GM18511 (cell line): Measurements from ENCODE around the gene ANGPTL4.
"Not testable (repeated sequence)": the region's sequence is repeated elsewhere in the genome, so short reads cannot be mapped to it uniquely, and the experiment has no call there.

Experiments
- ATAC-seq: cut with Tn5 transposase; IDR thresholded peaks from one replicate; pipeline ENCODE4 v1.9.1; 2021; ENCODE audit warnings: mild to moderate bottlenecking, moderate library complexity; ENCODE audit not compliant: unreplicated experiment

ANGPTL4 gene

DNA sequence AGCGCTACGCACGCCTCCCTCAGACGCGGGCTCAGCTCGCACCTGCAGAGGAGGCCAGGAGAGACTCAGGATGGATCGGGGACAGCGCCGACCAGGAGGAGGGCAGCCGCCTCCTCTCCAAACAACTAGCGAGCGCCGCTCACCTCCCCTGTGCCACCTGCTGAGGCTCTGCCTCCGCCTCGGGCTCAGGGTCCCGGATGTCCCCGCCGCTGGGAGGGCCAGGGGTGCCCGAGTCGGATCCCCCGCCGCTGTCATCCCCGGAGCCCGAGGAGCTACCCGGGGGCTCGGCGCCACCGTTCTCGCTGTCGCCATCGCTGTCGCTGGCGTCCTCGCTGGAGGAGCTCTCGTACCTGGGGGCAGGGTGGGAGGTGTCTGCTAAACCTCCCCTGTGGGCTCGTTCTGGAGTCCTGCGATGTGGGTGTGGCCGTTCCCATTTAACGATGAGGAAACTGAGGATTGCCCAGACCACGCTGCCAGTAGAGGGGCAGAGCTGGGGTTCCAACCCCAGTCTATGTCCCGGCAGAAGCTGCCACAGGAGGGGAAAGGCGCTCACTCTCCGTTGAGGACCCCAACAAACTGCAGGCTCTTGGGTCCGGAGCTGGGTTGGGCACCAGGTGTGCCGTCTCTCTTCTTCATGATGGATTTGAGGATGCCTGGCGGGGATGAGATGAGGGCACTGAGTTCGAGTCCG is 30.0 kb upstream of the ANGPTL4 start:
- no peak for ATAC-seq

DNA sequence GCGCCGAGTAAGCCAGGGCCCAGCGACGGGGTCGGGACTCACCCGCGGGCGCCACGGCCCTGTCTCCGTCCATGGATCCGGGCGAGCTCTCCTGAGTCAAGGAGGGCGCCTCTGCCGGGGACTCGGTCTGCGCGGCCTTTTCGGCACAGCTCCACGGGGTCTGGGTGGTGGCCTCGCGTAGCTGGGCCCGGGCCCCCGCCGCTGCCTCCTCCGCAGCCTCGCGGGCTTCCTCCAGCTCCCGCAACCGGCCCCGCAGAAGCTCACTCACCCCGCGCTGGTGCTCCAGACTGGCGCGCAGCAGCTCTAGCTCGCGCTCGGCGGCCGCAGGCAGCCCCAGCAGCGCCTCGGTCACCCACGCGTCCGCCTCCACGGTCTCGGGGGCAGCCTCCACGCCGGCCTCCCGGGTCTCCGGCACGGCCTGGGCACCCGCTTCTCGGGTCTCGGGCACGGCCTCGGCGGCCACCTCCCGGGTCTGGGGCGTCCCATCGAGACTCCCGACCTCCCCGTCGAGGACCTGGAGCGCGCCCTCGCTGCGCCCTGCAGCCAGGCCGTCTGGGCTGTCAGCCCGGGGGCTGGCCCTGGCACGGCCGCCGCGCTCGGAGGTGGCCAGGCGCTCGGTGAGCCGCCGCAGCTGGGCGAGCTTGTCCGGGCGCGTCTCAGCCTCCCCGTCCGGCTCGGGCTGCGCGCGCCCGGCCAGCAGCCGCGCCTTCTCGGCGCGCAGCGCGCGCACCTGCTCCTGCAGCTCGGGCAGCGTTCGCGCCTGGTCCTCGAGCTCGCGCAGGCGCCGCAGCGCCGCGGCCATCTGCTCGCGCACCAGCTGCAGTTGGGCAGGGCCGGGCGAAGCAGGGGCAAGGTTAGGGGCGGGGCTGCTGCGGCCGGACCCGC is 29.3 kb upstream of the ANGPTL4 start:
- ATAC-seq: peak; percentile 61

DNA sequence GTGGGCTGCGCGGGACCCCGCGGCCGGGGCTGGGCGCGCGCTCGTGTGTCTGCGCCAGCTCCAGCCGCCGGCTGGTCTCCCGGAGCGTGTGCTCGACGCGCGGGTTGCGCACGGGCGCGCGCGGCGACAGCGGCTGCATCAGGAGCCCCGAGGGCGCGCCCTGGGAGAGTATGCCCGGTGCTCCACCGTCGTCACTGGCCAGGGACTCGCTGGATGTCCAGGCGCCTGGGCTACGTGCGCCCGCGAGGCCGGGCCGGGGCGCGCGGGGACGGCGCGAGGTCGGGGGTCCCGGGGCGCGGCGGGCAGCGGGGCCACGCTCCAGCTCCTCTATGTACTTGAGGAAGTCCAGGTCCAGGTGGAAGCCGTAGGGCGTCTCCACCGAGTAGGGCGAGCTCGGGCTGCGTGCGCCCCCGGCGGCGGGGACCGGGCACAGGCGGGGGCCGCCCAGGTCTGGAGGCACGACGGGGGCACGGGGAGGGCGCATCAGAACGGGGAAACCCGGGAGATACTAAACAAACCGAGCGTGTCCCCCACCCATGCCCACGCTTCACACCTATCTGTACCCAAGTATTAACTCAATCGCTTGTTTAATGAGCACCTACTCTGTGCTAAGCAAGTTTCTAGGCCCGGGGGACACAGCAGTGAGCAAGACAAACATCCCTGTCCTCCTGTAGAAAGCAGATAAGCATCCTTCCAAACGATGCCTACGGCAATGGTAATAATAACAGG is 28.4 kb upstream of the ANGPTL4 start:
- ATAC-seq: peak; percentile 68

DNA sequence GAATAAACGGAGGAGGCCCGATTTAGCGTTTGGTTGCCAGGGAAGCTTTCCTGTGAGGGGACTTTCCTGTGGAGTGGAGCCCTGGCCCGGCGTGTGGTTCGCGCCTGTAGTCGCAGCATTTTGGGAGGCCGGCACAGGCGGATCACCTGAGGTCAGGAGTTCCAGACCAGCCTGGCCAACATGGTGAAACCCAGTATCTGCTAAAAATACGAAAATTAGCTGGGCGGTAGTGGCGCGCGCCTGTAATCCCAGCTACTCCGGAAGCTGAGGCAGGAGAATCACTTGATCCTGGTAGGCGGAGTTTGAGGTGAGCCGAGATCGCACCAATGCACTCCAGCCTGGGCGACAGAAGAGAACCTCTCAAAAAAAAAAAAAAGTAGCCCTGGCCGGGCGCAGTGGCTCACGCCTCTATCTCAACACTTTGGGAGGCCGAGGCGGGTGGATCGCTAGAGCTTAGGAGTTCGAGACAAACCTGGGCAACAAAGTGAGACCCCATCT is 27.8 kb upstream of the ANGPTL4 start:
- ATAC-seq: peak; percentile 12

DNA sequence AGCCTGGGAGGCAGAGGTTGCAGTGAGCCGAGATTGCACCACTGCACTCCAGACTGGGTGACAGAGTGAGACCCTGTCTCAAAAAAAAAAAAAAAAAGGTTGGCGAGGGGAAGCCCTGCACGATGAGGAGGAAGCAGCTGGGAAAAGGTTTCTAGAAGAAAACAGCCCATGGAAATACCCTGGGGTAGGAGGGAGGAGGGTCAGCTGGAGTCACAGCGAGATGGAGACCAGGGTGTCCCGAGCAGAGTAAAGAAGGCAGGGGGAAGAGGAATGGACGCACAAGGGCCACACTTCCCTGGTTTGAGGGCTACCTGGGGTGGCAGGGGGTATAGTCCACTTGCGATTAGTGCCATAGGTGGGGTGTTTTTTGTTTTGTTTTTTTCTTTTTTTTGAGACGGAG is 27.3 kb upstream of the ANGPTL4 start:
- no peak for ATAC-seq

DNA sequence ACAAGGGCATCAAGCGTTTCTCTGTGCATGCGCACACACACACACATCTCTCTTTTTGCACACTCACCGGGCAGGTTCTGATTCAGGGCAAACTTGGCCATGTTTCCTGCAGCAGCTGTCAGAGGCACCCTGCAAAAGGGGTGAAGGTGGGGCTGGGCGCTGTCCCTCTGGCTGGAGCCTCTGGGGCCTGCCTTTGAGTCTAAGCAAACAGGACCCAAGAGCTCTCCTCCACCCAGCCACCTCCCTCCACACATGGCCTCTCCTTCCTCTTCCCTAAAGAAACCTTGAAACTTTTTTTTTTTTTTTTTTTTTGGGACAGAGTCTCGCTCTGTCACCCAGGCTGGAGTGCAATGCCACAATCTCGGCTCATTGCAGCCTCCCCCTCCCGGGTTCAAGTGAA is 26.2 kb upstream of the ANGPTL4 start:
- no peak for ATAC-seq

DNA sequence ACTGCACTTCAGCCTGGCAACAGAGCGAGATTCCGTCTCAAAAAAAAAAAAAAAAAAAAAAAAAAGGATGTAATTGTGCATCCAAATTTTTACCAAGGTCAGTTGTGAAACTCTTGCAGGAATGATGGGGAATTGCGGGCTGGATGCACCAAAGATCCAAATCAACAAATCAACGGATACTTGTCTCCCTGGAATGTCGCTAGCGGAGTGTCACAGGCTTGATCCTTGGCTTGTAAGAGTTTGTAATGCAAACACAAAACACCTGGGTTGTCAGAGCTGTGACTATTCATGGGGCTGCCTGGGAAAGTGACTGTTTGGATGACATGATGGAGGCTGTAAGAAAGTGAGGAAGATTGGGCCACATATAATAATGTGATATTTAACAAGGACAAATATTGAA is 25.1 kb upstream of the ANGPTL4 start:
- ATAC-seq: no peak

DNA sequence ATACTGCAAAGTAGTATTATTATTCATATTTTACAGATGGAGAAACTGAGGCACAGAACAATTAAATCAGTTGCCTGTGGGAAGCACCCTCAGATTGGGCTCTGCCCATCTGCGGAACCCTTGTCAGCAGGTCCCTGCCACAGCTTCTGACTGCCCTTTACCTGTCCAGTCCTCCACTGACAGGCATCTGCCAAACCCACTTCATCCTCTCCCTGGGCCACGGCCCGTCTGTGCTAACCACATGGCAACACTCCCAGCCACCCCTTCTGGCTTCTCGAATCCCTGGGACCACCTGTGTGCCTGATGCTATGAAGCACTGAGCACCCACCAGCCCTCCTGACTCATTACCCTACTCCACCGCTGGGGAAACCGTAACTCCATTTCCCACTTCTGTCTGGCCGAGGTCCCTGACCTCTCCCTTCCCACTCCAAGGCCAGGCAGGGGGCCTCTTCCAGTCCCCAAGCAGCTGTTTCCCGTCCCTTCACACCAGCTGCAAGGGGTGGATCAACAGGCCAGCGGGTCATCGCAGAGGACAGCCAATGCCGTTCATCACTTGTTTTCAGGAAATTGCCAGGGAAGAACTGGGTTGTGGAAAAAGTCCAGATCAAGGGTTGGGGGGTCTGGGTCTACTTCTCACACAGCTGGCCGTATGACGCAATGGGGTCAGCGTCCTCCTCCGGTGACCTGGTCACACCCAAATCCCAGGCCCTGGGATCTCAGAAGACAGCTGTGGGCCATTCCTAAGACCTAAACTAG is 23.4 kb upstream of the ANGPTL4 start:
- ATAC-seq: no peak

DNA sequence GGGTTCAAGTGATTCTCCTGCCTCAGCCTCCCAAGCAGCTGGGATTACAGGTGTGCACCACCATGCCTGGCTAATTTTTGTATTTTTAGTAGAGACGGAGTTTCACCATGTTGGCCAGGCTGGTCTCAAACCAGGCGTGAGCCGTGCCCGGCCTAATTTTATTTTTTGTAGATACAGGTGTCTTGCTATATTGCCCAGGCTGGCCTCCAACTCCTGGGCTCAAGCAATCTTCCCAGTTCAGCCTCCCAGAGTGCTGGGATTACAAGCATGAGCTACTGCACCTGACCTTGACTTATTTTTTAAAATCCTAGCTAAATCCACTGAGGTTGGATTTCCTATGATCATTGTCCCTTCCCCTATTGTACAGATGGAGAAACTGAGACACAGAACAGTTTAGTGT is 22.5 kb upstream of the ANGPTL4 start:
- not testable (repeated sequence) for ATAC-seq

DNA sequence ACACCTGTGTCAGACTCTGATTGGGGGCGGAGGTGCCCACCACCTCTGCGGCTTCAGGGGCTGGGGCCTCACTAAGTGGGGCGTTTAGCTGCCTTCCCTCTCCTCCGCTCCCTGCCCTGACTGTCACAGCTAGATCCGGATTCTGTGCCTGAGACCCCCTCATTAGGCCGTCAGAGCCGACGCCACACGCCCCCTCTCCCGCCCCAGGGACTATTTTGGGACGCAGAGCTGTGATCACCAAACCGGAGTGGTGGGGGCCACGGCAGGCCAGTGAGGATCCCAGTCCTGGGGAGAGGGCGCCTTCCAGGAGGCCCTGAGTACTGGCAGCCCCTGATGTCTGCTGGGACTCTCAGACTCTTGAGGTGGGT is 21.7 kb upstream of the ANGPTL4 start:
- no peak for ATAC-seq

DNA sequence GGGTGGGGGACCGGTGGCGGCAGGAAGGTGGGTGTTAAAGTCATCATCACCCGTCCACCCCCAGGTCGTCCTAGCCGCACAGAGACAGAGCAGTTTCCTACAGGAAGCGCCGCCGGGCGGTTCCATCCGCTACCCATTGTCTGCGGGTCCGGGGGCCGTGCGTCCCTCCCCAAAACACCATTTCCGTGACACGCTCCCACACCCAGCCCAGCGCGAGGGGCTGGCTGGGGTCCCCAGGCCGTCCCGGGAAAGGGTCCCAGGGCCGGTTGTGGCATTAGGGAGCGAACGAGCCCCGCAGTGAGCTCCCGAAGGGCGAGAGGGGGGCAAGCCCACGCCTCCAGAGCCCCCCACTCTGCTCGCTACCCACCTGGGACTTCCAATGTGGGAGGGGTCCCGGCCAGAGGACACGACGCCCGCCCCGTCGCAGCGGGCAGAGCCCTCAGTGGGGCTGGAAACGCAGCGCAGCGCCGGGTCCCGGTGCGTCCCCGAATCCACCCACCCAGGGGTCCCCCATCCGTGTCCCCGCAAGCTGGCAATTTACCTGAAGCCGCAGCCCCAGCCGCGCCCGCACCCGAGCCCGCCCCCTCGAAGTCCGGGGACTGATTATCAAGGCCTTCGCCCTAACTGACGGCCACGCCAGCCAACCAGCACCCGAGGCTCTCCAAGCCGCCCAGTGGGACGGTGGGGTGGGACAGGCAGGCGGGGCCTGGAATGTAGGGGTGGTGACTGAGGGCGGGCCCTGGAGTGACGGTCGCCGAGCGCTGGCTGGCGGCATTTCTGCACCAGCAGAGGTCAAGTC is 21.1 kb upstream of the ANGPTL4 start, which contains the start of gene KANK3:
Gene KANK3 (minus strand): TSS at position 579 of the 799 bp plus-strand sequence. CDS start 5,434 bp downstream, outside the sequence.
- peak; percentile 95 for ATAC-seq

DNA sequence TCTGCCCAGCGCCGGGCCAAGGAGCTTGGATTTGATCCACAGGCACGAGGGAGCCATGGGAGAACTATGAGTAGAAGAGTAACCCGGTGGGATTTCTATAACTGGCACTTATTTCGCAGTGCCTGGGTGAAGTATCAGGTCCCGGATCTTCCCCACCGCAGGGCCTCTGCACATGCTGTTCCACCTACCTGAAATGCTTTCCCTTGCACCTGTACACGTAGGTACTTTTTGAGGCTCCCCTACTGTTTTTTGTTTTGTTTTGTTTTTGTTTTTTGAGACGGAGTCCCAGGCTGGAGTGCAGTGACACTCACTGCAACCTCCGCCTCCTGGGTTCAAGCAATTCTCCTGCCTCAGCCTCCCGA is 20.5 kb upstream of the ANGPTL4 start:
- no peak for ATAC-seq

DNA sequence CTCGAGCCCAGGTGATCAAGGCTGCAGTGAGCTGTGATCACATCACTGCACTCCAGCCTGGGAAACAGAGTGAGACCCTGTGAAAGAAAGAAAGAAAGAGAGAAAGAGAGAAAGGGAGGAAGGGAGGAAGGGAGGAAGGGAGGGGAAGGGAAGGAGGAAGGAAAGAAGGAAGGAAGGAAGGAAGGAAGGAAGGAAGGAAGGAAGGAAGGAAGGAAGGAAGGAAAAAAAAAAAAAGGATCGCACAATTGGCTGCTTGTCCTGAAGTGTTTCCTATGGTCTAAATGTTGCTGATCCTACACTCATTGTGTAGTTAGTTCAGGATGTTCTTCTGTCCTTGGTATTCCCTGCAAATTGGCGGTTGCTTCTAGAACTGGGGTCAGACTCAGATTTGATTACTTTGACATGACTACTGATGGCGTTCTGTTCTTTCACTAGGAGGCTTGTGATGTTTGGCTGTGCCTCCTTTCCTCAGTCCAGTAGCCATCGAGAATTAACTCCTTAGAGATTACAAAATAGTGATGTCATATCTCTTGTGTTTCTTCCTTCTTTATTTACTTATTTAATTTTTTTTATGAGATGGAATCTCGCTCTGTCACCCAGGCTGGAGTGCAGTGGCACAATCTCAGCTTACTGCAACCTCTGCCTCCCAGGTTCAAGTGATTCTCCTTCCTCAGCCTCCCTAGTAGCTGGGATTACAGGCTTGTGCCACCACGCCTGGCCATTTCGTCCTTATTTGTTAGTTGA is 14.2 kb upstream of the ANGPTL4 start:
- not testable (repeated sequence) for ATAC-seq

DNA sequence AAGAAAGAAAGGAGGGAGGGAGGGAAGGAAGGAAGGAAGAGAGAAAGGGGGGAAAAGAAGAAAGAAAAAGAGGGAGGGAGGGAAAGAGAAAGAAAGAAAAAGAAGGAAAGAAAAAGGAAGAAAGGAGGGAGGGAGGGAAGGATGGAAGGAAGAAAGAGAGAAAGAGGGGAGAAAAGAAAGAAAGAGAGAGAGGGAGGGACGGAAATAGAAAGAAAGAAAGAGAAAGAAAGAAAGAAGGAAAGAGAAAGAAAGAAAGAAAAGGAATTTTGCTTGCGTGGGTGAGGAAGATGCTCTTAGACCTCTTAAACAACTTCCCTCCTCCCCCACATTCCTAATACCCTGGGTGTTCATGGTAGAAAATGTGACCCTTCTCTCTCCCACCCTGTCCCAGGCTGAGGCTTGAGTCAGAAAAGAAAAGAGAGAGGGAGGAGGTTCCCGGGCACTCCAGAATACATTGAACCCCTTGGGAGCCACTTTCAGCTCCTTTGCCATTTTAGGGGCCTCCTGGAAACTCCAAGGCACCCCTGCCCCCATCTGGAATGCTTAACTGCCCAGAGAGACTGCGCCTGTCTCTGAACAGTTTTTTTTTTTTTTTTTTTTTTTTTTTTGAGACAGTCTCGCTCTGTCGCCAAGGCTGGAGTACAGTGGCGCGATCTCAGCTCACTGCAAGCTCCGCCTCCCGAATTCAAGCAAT is 11.7 kb upstream of the ANGPTL4 start:
- no peak for ATAC-seq

DNA sequence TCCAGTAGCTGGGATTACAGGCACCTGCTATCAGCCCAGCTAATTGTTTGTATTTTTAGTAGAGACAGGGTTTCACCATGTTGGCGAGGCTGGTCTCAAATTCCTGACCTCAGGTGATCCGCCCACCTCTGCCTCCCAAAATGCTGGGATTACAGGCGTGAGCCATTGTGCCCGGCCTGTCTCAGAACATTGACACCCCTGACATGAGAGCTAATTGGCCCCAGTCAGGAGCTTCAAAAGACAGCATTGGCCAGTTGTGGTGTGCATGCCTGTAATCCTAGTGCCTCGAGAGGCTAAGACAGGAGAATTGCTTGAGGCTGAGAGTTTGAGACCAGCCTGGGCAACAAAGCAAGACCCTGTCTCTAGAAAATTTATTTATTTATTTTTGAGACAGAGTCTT is 11.1 kb upstream of the ANGPTL4 start:
- not testable (repeated sequence) for ATAC-seq

DNA sequence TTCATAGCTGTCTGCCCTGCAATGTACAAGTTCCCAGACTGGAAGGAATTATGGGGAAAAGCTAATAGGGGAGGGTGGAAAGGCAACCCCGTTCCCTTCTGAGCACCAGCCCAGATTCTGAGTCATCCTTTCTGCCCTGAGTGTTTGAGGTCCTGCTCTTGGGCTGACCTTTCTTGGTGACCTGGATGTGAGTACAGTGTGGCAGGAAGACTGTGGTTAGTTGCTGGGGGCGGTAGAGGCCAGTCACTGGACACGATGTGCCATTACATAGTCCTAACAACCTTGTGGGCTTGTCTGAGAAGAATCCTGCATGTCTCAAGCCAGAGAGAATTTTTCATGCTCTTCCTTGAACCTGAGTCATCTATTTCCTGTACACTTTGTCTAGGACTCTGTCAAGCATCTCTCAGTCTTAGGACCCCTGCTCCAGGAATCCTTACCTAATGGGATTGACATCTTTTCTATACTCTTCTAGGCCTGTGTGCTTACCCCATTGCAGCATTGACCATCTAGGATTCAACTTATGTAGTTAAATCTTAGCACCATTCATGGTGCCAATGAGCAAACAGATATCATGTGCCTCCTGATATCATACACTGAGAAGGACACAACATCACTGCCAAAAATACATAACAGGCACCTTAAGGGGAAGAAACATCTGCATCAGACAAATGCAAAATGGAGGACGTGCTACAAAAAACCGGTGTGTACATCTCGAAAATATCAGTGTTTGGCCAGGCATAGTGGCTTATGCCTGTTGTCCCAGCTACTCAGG is 8.1 kb upstream of the ANGPTL4 start:
- no peak for ATAC-seq

DNA sequence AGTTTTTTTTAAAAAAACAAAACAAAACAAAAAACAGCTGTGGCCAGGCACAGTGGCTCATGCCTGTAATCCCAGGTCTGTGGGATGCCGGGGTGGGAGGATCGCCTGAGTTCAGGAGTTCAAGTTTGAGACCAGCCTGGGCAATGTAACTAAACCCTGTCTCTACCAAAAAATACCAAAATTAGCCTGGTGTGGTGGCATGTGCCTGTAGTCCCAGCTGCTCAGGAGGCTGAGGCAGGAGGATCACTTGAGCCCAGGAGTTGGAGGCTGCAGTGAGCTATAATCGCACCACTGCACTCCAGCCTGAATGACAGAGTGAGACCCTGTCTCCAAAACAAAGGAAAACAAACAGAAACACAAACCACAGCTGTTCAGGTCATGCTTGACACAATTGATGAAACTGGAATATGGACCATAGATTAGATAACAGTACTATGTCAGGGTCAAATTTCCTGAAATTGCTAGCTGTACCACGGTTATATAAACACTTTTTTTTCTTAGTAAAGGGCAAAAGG is 6.9 kb upstream of the ANGPTL4 start:
- ATAC-seq: no peak

DNA sequence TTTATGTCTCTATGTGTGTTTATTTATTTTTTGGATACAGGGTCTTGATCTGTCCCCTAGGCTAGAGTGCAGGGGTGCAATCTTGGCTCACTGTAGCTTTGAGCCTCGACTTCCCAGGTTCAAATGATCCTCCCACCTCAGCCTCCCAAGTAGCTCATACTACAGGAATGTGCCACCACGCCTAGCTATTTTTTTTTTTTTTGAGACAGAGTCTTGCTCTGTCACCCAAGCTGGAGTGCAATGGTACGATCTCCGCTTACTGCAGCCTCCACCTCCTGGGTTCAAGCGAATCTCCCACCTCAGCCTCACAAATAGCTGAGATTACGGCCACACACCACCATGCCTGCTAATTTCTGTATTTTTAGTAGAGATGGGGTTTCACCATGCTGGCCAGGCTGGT is 5.0 kb upstream of the ANGPTL4 start:
- ATAC-seq: no peak
